Mesothelial cell of epicardium (in vitro differentiated cells): ENCODE results near the gene RTN4. TPM values are rescaled to one million over a fixed set of nuclear protein-coding genes. Genes with fewer than 3 reads are reported as not detected.

Source experiments
- DNase-seq, 2 experiments: peaks; one replicate each; pipeline ENCODE4 v3.0.0; 2021; ENCODE audit warnings: low spot score in 2 of 2; ENCODE audit not compliant: unreplicated experiment in 2 of 2
- H3K27ac Mint-ChIP-seq: 2 replicates; pipeline ENCODE4 v1.8.0; 2021; ENCODE audit warnings: mixed read lengths
- H3K27me3 Mint-ChIP-seq: 2 replicates; pipeline ENCODE4 v1.8.0; 2021; ENCODE audit warnings: low read depth, mixed read lengths
- H3K36me3 Mint-ChIP-seq: 2 replicates; pipeline ENCODE4 v1.8.0; 2021; ENCODE audit warnings: mixed read lengths
- H3K4me1 Mint-ChIP-seq: 2 replicates; pipeline ENCODE4 v1.8.0; 2021; ENCODE audit warnings: mixed read lengths
- H3K4me3 Mint-ChIP-seq: 2 replicates; pipeline ENCODE4 v1.8.0; 2021; ENCODE audit warnings: mild to moderate bottlenecking, moderate library complexity, mixed read lengths
- H3K9me3 Mint-ChIP-seq: 2 replicates; pipeline ENCODE4 v1.8.0; 2021; ENCODE audit warnings: mixed read lengths
- total RNA-seq: library from RNA; stranded (reverse); gene quantifications from 3 replicates; pipeline ENCODE4 v1.2.1, GENCODE V29; 2021
- TF ChIP-seq, protein P1 (sequence below): fragments of 200-600 bp; sonication (generic); IDR thresholded peaks from one replicate; pipeline ENCODE4 v1.5.0; 2021; ENCODE audit warnings: antibody characterized with exemption; ENCODE audit not compliant: unreplicated experiment

Gene RTN4
- total RNA-seq, 1 donor from 2014 or later: 178 TPM

GRCh38 chr2:54927085-54927750, 123.0 kb downstream of the RTN4 start:
- Mint-ChIP-seq H3K27me3 (peaks cover 11% of the 10 kb centered on the region), H3K36me3 (no peaks in the 10 kb centered on the region), H3K27ac (no peak overlapping the region), H3K4me3 (no peak overlapping the region), H3K9me3 (peaks cover 4% of the 10 kb centered on the region), H3K4me1 (no peaks in the 10 kb centered on the region)
- TF ChIP-seq, protein P1, sequence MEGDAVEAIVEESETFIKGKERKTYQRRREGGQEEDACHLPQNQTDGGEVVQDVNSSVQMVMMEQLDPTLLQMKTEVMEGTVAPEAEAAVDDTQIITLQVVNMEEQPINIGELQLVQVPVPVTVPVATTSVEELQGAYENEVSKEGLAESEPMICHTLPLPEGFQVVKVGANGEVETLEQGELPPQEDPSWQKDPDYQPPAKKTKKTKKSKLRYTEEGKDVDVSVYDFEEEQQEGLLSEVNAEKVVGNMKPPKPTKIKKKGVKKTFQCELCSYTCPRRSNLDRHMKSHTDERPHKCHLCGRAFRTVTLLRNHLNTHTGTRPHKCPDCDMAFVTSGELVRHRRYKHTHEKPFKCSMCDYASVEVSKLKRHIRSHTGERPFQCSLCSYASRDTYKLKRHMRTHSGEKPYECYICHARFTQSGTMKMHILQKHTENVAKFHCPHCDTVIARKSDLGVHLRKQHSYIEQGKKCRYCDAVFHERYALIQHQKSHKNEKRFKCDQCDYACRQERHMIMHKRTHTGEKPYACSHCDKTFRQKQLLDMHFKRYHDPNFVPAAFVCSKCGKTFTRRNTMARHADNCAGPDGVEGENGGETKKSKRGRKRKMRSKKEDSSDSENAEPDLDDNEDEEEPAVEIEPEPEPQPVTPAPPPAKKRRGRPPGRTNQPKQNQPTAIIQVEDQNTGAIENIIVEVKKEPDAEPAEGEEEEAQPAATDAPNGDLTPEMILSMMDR: no peak
- no peak for DNase-seq

DNA sequence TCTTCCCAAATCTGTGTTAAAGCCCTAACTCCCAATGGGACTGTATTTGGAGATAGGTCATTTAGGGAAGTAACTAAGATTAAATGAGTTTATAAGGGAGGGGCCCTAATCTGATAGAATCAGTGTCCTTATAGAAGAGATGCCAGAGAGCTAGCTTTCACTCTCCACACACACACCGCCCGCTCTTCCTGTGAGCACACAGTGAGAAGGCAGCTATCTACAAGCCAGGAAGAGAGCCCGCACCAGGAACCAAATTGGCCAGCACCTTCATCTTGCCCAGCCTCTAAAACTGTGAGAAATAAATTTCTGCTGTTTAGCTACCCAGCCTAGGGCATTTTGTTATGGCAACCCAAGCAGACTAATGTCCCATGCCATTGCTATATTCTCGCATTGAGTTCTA, 125.2 kb downstream of the RTN4 start:
- no peak for DNase-seq
- H3K36me3 Mint-ChIP-seq: no peaks in the 10 kb centered on the region
- H3K4me1 Mint-ChIP-seq: no peaks in the 10 kb centered on the region
- H3K4me3 Mint-ChIP-seq: no peak overlapping the region
- TF ChIP-seq, protein P1: no peak
- H3K27me3 Mint-ChIP-seq: peaks cover 5% of the 10 kb centered on the region
- H3K9me3 Mint-ChIP-seq: peaks cover 19% of the 10 kb centered on the region
- no peak overlapping the region for H3K27ac Mint-ChIP-seq

GRCh38 chr2:54924121-54924520, 126.1 kb downstream of the RTN4 start:
- no peaks in the 10 kb centered on the region for H3K4me1 Mint-ChIP-seq
- H3K27me3 Mint-ChIP-seq: peaks cover 5% of the 10 kb centered on the region
- H3K36me3 Mint-ChIP-seq: no peaks in the 10 kb centered on the region
- no peak for DNase-seq
- no peak overlapping the region for H3K4me3 Mint-ChIP-seq
- H3K9me3 Mint-ChIP-seq: peaks cover 21% of the 10 kb centered on the region
- H3K27ac Mint-ChIP-seq: no peak overlapping the region
- TF ChIP-seq, protein P1: no peak

Other genes with a start within 250 kb of the RTN4 start
- 38.0 to 46.7 TPM (median 40.5 TPM) in 3 replicates for gene CLHC1, start 181.8 kb upstream of the RTN4 start, total RNA-seq
- gene RPS27A, start 182.2 kb upstream of the RTN4 start, total RNA-seq: 795 to 840 TPM (median 827 TPM) in 3 replicates
- gene MTIF2, start 218.8 kb upstream of the RTN4 start, total RNA-seq: 22.1 to 24.5 TPM (median 22.8 TPM) in 3 replicates